Gastroesophageal sphincter (tissue), 3 donors: ENCODE measurements around the gene SPOCK2.

Source experiments
- CTCF ChIP-seq, 4 experiments: fragments of 200-600 bp in 2 of 4; fragments of 450-650 bp in 2 of 4; sonication (generic) in 1 of 4; IDR thresholded peaks; one replicate each; pipeline ENCODE4 v1.5.1; 2017 to 2019; ENCODE audit warnings: antibody characterized with exemption in 4 of 4, mild to moderate bottlenecking in 2 of 4, moderate library complexity in 2 of 4
- EP300 ChIP-seq: sonication (generic); formaldehyde crosslinking; IDR thresholded peaks from one replicate; pipeline ENCODE4 v1.6.1; 2017; ENCODE audit warnings: antibody characterized with exemption, mild to moderate bottlenecking
- POLR2A ChIP-seq, 2 donors: fragments of 450-650 bp; IDR thresholded peaks; one replicate each; pipeline ENCODE4 v1.6.1; 2017; ENCODE audit warnings: antibody characterized with exemption in 2 of 2, mild to moderate bottlenecking in 2 of 2, moderate library complexity in 1 of 2

- TF ChIP-seq CTCF (IDR thresholded peaks at IDR 0.05) = no peak
- no peak for TF ChIP-seq EP300
- TF ChIP-seq POLR2A (IDR thresholded peaks at IDR 0.05) = no peak
These were observed 42.8 kb downstream of the SPOCK2 start for GRCh38 chr10:72045586-72045985.
